HepG2 (cell line): Measurements from ENCODE around the gene VPS11. TPM values are rescaled to one million over a fixed set of nuclear protein-coding genes. Genes with fewer than 3 reads are reported as not detected.
A peak's percentile ranks its signal among the peaks of the same experiment; 100 is the strongest.

ENCODE experiments used
- ASH2L ChIP-seq: fragments of 300-600, 200-600 bp; sonication (generic); IDR thresholded peaks from 2 replicates; pipeline ENCODE4 v1.7.0; 2017; ENCODE audit warnings: low read depth, mild to moderate bottlenecking, moderate library complexity, mixed read lengths, low read length; ENCODE audit not compliant: insufficient read length
- CBFB ChIP-seq: sonication (generic); formaldehyde crosslinking; IDR thresholded peaks from 2 replicates; pipeline ENCODE4 v1.4.0; 2020; ENCODE audit warnings: missing genetic modification reagents
- ETV5 ChIP-seq: IDR thresholded peaks from 2 replicates; pipeline ENCODE4 v1.6.1; 2018; ENCODE audit warnings: missing biosample characterization, missing genetic modification reagents, inconsistent platforms, borderline replicate concordance
- FLYWCH1 ChIP-seq: sonication (generic); formaldehyde crosslinking; IDR thresholded peaks from 2 replicates; pipeline ENCODE4 v1.8.1; 2023; ENCODE audit warnings: mild to moderate bottlenecking, missing genetic modification reagents
- GZF1 ChIP-seq: sonication (generic); formaldehyde crosslinking; IDR thresholded peaks from 2 replicates; pipeline ENCODE4 v1.5.1; 2020; ENCODE audit warnings: mild to moderate bottlenecking, missing genetic modification reagents
- KDM3A ChIP-seq: IDR thresholded peaks from 2 replicates; pipeline ENCODE4 v1.6.1; 2018; ENCODE audit warnings: low read depth, missing compliant biosample characterization
- MED13 ChIP-seq: sonication (generic); formaldehyde crosslinking; IDR thresholded peaks from 2 replicates; pipeline ENCODE4 v1.5.0; 2020; ENCODE audit warnings: missing genetic modification reagents
- ZBTB7B ChIP-seq: sonication (generic); formaldehyde crosslinking; IDR thresholded peaks from 2 replicates; pipeline ENCODE4 v1.4.0; 2020; ENCODE audit warnings: missing genetic modification reagents
- ZFP36L2 ChIP-seq: sonication (generic); formaldehyde crosslinking; IDR thresholded peaks from 2 replicates; pipeline ENCODE4 v1.4.0; 2020; ENCODE audit warnings: missing genetic modification reagents
- ZNF180 ChIP-seq: sonication (generic); formaldehyde crosslinking; IDR thresholded peaks from 2 replicates; pipeline ENCODE4 v1.4.0; 2020; ENCODE audit warnings: low read depth, missing genetic modification reagents, borderline replicate concordance
- ZNF329 ChIP-seq: sonication (generic); formaldehyde crosslinking; IDR thresholded peaks from 2 replicates; pipeline ENCODE4 v1.9.0; 2021; ENCODE audit warnings: low read depth, mild to moderate bottlenecking, missing genetic modification reagents
- ZNF616 ChIP-seq: sonication (generic); formaldehyde crosslinking; IDR thresholded peaks from 2 replicates; pipeline ENCODE4 v1.5.0; 2020; ENCODE audit warnings: low read depth, mild to moderate bottlenecking, missing genetic modification reagents
- ZNF720 ChIP-seq: sonication (generic); formaldehyde crosslinking; IDR thresholded peaks from 2 replicates; pipeline ENCODE4 v1.4.0; 2020; ENCODE audit warnings: missing genetic modification reagents
- ZNF780A ChIP-seq: sonication (generic); formaldehyde crosslinking; IDR thresholded peaks from 2 replicates; pipeline ENCODE4 v1.8.0; 2022; ENCODE audit warnings: mild to moderate bottlenecking, missing genetic modification reagents, moderate library complexity
- ZNF839 ChIP-seq: sonication (generic); formaldehyde crosslinking; IDR thresholded peaks from 2 replicates; pipeline ENCODE4 v1.4.0; 2020; ENCODE audit warnings: missing genetic modification reagents, mild to moderate bottlenecking, borderline replicate concordance
- polyA plus RNA-seq, 8 experiments: library from polyadenylated mRNA; depleted of rRNA in 3 of 8; stranded (reverse) in 7 of 8; unstranded in 1 of 8; fragments of >200 nt; fragmentation: Illumina TruSeq in 4 of 8; extraction: Trizol in 4 of 8; gene quantifications; 2 replicates each; pipeline versions ENCODE4 v1.2.1 to v1.2.3, GENCODE V29; 2011 to 2016; ENCODE audit warnings: low read depth in 4 of 8, missing spikeins in 1 of 8, mixed read lengths in 1 of 8; ENCODE audit not compliant: insufficient read depth in 1 of 8
- total RNA-seq, 5 experiments: library from RNA; depleted of rRNA; stranded (reverse); fragments of >200 nt; fragmentation: Illumina TruSeq; extraction: Trizol; gene quantifications; 2 replicates each; pipeline ENCODE4 v1.2.3, GENCODE V29; 2016; ENCODE audit warnings: low read depth in 1 of 5
- TF ChIP-seq, protein P1 (sequence below): sonication (generic); formaldehyde crosslinking; IDR thresholded peaks from 2 replicates; pipeline ENCODE4 v1.4.0; 2020; ENCODE audit warnings: mild to moderate bottlenecking, low read depth, missing genetic modification reagents
- TF ChIP-seq, protein P2 (sequence below): sonication (generic); formaldehyde crosslinking; IDR thresholded peaks from 2 replicates; pipeline ENCODE4 v1.4.0; 2020; ENCODE audit warnings: missing genetic modification reagents
- TF ChIP-seq, protein P3 (sequence below): sonication (generic); formaldehyde crosslinking; IDR thresholded peaks from 2 replicates; pipeline ENCODE4 v1.5.0; 2020; ENCODE audit warnings: mild to moderate bottlenecking, missing genetic modification reagents, moderate library complexity
- TF ChIP-seq, protein P4 (sequence below): sonication (generic); formaldehyde crosslinking; IDR thresholded peaks from 2 replicates; pipeline ENCODE4 v1.5.0; 2020; ENCODE audit warnings: mild to moderate bottlenecking, missing genetic modification reagents, borderline replicate concordance

Gene VPS11
- total and polyA plus RNA-seq, 2 of the 13 experiments (the other 11 are each of a cell fraction or from before 2014, with no cell fraction given): 13.7 to 21.6 TPM

DNA sequence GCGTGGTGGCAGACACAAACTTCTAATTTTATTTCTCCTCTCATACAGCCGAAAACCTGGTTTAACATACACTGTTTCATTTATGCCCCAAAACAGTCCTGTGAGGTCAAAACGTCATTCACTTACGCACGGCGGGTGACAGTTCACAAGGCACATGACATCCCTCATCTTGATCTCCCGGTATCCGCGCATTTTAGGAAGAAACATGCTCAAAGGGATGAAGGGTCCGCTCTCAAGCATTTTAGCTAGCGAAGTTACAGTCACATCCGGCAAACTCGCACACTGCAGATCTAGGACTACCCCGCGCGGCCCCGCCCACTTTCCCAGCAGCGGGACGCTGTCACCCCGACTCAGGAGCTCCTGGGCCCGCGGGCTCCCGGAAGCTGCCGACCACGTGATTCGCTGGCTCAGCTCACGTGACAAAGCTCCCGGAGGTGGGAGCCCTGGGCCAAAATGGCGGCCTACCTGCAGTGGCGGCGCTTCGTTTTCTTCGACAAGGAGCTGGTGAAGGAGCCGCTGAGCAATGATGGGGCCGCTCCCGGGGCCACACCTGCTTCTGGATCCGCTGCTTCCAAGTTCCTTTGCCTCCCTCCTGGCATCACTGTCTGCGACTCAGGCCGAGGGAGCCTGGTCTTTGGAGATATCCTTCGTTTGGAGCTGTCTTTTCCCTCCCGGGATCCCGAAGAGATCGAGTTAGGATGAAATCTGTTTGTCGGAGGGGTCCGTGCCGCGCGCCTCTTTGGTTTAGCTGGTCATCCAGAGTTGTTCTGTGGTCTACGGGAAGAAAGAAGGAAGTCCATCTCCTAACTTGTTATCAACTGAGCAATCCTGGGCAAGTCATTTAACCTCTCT is at the start of gene VPS11 (continued):
- TF ChIP-seq GZF1 (no peak), ZNF180 (CRISPR knock-in tag) (no peak), ZNF720 (CRISPR knock-in tag) (no peak), FLYWCH1 (CRISPR knock-in tag) (no peak), ZNF839 (CRISPR knock-in tag) (no peak), ZNF329 (CRISPR knock-in tag) (no peak), ETV5 (CRISPR knock-in tag) (peak; percentile 78), ASH2L (peak; percentile 54), ZFP36L2 (CRISPR knock-in tag) (no peak), KDM3A (CRISPR knock-in tag) (peak; percentile 42; the same call in 1 of the 2 replicates), MED13 (no peak), ZNF616 (CRISPR knock-in tag) (no peak), ZNF780A (no peak), ZBTB7B (CRISPR knock-in tag) (no peak), CBFB (CRISPR knock-in tag) (peak; percentile 82; the same call in 1 of the 2 replicates)
- TF ChIP-seq, protein P1, sequence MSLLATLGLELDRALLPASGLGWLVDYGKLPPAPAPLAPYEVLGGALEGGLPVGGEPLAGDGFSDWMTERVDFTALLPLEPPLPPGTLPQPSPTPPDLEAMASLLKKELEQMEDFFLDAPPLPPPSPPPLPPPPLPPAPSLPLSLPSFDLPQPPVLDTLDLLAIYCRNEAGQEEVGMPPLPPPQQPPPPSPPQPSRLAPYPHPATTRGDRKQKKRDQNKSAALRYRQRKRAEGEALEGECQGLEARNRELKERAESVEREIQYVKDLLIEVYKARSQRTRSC (CRISPR knock-in tag): no peak
- TF ChIP-seq, protein P2, sequence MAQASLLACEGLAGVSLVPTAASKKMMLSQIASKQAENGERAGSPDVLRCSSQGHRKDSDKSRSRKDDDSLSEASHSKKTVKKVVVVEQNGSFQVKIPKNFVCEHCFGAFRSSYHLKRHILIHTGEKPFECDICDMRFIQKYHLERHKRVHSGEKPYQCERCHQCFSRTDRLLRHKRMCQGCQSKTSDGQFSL (CRISPR knock-in tag): no peak
- TF ChIP-seq, protein P3, sequence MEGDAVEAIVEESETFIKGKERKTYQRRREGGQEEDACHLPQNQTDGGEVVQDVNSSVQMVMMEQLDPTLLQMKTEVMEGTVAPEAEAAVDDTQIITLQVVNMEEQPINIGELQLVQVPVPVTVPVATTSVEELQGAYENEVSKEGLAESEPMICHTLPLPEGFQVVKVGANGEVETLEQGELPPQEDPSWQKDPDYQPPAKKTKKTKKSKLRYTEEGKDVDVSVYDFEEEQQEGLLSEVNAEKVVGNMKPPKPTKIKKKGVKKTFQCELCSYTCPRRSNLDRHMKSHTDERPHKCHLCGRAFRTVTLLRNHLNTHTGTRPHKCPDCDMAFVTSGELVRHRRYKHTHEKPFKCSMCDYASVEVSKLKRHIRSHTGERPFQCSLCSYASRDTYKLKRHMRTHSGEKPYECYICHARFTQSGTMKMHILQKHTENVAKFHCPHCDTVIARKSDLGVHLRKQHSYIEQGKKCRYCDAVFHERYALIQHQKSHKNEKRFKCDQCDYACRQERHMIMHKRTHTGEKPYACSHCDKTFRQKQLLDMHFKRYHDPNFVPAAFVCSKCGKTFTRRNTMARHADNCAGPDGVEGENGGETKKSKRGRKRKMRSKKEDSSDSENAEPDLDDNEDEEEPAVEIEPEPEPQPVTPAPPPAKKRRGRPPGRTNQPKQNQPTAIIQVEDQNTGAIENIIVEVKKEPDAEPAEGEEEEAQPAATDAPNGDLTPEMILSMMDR (CRISPR knock-in tag): peak; percentile 12; the same call in 1 of the 2 replicates
- TF ChIP-seq, protein P4, sequence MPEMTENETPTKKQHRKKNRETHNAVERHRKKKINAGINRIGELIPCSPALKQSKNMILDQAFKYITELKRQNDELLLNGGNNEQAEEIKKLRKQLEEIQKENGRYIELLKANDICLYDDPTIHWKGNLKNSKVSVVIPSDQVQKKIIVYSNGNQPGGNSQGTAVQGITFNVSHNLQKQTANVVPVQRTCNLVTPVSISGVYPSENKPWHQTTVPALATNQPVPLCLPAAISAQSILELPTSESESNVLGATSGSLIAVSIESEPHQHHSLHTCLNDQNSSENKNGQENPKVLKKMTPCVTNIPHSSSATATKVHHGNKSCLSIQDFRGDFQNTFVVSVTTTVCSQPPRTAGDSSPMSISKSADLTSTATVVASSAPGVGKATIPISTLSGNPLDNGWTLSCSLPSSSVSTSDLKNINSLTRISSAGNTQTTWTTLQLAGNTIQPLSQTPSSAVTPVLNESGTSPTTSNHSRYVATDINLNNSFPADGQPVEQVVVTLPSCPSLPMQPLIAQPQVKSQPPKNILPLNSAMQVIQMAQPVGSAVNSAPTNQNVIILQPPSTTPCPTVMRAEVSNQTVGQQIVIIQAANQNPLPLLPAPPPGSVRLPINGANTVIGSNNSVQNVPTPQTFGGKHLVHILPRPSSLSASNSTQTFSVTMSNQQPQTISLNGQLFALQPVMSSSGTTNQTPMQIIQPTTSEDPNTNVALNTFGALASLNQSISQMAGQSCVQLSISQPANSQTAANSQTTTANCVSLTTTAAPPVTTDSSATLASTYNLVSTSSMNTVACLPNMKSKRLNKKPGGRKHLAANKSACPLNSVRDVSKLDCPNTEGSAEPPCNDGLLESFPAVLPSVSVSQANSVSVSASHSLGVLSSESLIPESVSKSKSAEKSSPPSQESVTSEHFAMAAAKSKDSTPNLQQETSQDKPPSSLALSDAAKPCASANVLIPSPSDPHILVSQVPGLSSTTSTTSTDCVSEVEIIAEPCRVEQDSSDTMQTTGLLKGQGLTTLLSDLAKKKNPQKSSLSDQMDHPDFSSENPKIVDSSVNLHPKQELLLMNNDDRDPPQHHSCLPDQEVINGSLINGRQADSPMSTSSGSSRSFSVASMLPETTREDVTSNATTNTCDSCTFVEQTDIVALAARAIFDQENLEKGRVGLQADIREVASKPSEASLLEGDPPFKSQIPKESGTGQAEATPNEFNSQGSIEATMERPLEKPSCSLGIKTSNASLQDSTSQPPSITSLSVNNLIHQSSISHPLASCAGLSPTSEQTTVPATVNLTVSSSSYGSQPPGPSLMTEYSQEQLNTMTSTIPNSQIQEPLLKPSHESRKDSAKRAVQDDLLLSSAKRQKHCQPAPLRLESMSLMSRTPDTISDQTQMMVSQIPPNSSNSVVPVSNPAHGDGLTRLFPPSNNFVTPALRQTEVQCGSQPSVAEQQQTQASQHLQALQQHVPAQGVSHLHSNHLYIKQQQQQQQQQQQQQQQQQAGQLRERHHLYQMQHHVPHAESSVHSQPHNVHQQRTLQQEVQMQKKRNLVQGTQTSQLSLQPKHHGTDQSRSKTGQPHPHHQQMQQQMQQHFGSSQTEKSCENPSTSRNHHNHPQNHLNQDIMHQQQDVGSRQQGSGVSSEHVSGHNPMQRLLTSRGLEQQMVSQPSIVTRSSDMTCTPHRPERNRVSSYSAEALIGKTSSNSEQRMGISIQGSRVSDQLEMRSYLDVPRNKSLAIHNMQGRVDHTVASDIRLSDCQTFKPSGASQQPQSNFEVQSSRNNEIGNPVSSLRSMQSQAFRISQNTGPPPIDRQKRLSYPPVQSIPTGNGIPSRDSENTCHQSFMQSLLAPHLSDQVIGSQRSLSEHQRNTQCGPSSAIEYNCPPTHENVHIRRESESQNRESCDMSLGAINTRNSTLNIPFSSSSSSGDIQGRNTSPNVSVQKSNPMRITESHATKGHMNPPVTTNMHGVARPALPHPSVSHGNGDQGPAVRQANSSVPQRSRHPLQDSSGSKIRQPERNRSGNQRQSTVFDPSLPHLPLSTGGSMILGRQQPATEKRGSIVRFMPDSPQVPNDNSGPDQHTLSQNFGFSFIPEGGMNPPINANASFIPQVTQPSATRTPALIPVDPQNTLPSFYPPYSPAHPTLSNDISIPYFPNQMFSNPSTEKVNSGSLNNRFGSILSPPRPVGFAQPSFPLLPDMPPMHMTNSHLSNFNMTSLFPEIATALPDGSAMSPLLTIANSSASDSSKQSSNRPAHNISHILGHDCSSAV (CRISPR knock-in tag): no peak
